Astrocyte (in vitro differentiated cells and primary cell): ENCODE measurements around the gene ANKFY1. TPM values are rescaled to one million over a fixed set of nuclear protein-coding genes. Genes with fewer than 3 reads are reported as not detected.

Source experiments
- DNase-seq: peaks from one replicate; pipeline ENCODE4 v3.0.0-alpha.2; 2010; ENCODE audit warnings: low read depth
- FAIRE-seq: peaks from 2 replicates; lab custom pipeline; 2011; peaks lifted over from hg19 to GRCh38; lab: Jason Lieb, UNC
- H2AFZ ChIP-seq: 2 replicates; pipeline ENCODE4 v1.6.0; 2012; ENCODE audit warnings: low read depth, low read length, inconsistent platforms
- H3K27ac ChIP-seq: 2 replicates; pipeline ENCODE4 v1.5.1; 2011; ENCODE audit warnings: low read depth, low read length, inconsistent platforms
- H3K27me3 ChIP-seq: 2 replicates; pipeline ENCODE4 v1.6.0; 2011; ENCODE audit warnings: low read length, inconsistent platforms; ENCODE audit not compliant: insufficient read depth
- H3K36me3 ChIP-seq: 2 replicates; pipeline ENCODE4 v1.5.1; 2011; ENCODE audit warnings: low read length, inconsistent platforms; ENCODE audit not compliant: insufficient read depth
- H3K4me1 ChIP-seq: 2 replicates; pipeline ENCODE4 v1.5.1; 2011; ENCODE audit warnings: low read length, inconsistent platforms; ENCODE audit not compliant: insufficient read depth
- H3K4me2 ChIP-seq: 2 replicates; pipeline ENCODE4 v1.6.0; 2012; ENCODE audit warnings: low read length, inconsistent platforms
- H3K4me3 ChIP-seq: 2 replicates; pipeline ENCODE4 v1.5.1; 2011; ENCODE audit warnings: low read depth, mild to moderate bottlenecking, low read length, inconsistent platforms; ENCODE audit not compliant: insufficient read depth
- H3K79me2 ChIP-seq: 2 replicates; pipeline ENCODE4 v1.6.0; 2012; ENCODE audit warnings: mild to moderate bottlenecking, low read length, inconsistent platforms; ENCODE audit not compliant: insufficient read depth
- H3K9ac ChIP-seq: 2 replicates; pipeline ENCODE4 v1.6.0; 2012; ENCODE audit warnings: mild to moderate bottlenecking, low read length, inconsistent platforms
- H3K9me3 ChIP-seq: 2 replicates; pipeline ENCODE4 v1.5.1; 2012; ENCODE audit warnings: low read depth, mild to moderate bottlenecking, low read length, inconsistent platforms; ENCODE audit not compliant: insufficient read depth
- H4K20me1 ChIP-seq: 2 replicates; pipeline ENCODE4 v1.6.0; 2012; ENCODE audit warnings: low read length, inconsistent platforms; ENCODE audit not compliant: insufficient read depth
- H3K27ac Mint-ChIP-seq: one replicate; pipeline ENCODE4 v1.8.0; 2021; ENCODE audit warnings: mild to moderate bottlenecking, mixed read lengths; ENCODE audit not compliant: unreplicated experiment
- H3K27me3 Mint-ChIP-seq: one replicate; pipeline ENCODE4 v1.8.0; 2021; ENCODE audit warnings: low read depth, mixed read lengths; ENCODE audit not compliant: unreplicated experiment
- H3K36me3 Mint-ChIP-seq: one replicate; pipeline ENCODE4 v1.8.0; 2021; ENCODE audit warnings: low read depth, mixed read lengths; ENCODE audit not compliant: unreplicated experiment
- H3K4me1 Mint-ChIP-seq: one replicate; pipeline ENCODE4 v1.8.0; 2021; ENCODE audit warnings: low read depth, mixed read lengths; ENCODE audit not compliant: unreplicated experiment
- H3K4me3 Mint-ChIP-seq: one replicate; pipeline ENCODE4 v1.8.0; 2021; ENCODE audit warnings: mild to moderate bottlenecking, moderate library complexity, mixed read lengths; ENCODE audit not compliant: unreplicated experiment
- H3K9me3 Mint-ChIP-seq: one replicate; pipeline ENCODE4 v1.8.0; 2021; ENCODE audit warnings: mild to moderate bottlenecking, mixed read lengths; ENCODE audit not compliant: unreplicated experiment
- CTCF ChIP-seq: IDR thresholded peaks from 2 replicates; pipeline ENCODE4 v1.5.1; 2011; ENCODE audit warnings: low read depth, mild to moderate bottlenecking, inconsistent platforms, low read length, moderate library complexity; ENCODE audit not compliant: insufficient read depth
- EZH2 ChIP-seq: IDR thresholded peaks from 2 replicates; pipeline ENCODE4 v1.6.1; 2012; ENCODE audit warnings: mild to moderate bottlenecking, low read length, inconsistent platforms; ENCODE audit not compliant: insufficient read depth
- total RNA-seq: library from RNA; stranded (reverse); gene quantifications from 2 replicates; pipeline ENCODE4 v1.2.1, GENCODE V29; 2021

The ANKFY1 gene
- total RNA-seq, 1 donor from 2014 or later = 52.0 TPM

DNA sequence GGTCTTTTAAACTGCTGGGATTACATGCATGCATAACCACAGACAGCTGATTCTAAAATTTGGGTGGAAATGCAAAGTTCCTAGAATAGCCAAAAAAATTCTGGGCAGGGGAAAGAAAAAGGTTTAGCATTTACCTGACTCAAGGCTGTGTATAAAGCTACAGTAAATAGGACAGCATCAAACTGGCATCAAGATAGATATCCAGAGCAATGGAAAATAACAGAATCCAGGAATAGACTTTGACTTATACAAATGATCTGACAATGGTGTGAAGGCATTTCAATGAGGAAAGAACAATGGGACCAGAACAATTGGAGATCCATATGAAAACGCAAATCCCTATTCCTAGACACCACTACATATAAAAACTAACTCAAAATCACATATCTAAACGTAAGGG is 12.9 kb downstream of the ANKFY1 start:
- Mint-ChIP-seq H3K4me3 (no peak overlapping the region), H3K27me3 (no peaks in the 10 kb centered on the region), H3K36me3 (peaks cover 13% of the 10 kb centered on the region), H3K4me1 (peaks cover 31% of the 10 kb centered on the region), H3K9me3 (peaks cover 5% of the 10 kb centered on the region), H3K27ac (no peak overlapping the region)
- no peaks in the 10 kb centered on the region for H3K9me3 ChIP-seq
- FAIRE-seq = no peak
- no peak overlapping the region for H3K4me3 ChIP-seq
- H3K27me3 ChIP-seq = no peaks in the 10 kb centered on the region
- peaks cover 2% of the 10 kb centered on the region for H3K36me3 ChIP-seq
- no peak overlapping the region for H3K4me2 ChIP-seq
- DNase-seq = no peak
- no peak overlapping the region for H3K9ac ChIP-seq
- no peak overlapping the region for H2AFZ ChIP-seq
- no peak overlapping the region for H3K27ac ChIP-seq
- TF ChIP-seq CTCF = no peak
- TF ChIP-seq EZH2 = no peak
- H3K79me2 ChIP-seq = peaks cover 97% of the 10 kb centered on the region
- no peaks in the 10 kb centered on the region for H3K4me1 ChIP-seq
- peaks cover 91% of the 10 kb centered on the region for H4K20me1 ChIP-seq

GRCh38 chr17:4249452-4250029 is 14.2 kb downstream of the ANKFY1 start:
- Histone ChIP-seq H3K27me3 (no peaks in the 10 kb centered on the region), H4K20me1 (peaks cover 95% of the 10 kb centered on the region), H3K9me3 (no peaks in the 10 kb centered on the region), H3K4me2 (no peak overlapping the region), H3K4me1 (no peaks in the 10 kb centered on the region), H3K27ac (no peak overlapping the region), H3K79me2 (peaks cover 97% of the 10 kb centered on the region), H3K4me3 (no peak overlapping the region), H2AFZ (no peak overlapping the region), H3K36me3 (peaks cover 2% of the 10 kb centered on the region), H3K9ac (peak overlapping the region; percentile 44)
- H3K4me1 Mint-ChIP-seq = peaks cover 31% of the 10 kb centered on the region
- no peak for FAIRE-seq
- H3K27me3 Mint-ChIP-seq = no peaks in the 10 kb centered on the region
- peaks cover 20% of the 10 kb centered on the region for H3K36me3 Mint-ChIP-seq
- H3K4me3 Mint-ChIP-seq = no peak overlapping the region
- DNase-seq = peak; percentile 39
- H3K9me3 Mint-ChIP-seq = peaks cover 3% of the 10 kb centered on the region
- TF ChIP-seq CTCF = peak; percentile 59
- TF ChIP-seq EZH2 = no peak
- no peak overlapping the region for H3K27ac Mint-ChIP-seq

DNA sequence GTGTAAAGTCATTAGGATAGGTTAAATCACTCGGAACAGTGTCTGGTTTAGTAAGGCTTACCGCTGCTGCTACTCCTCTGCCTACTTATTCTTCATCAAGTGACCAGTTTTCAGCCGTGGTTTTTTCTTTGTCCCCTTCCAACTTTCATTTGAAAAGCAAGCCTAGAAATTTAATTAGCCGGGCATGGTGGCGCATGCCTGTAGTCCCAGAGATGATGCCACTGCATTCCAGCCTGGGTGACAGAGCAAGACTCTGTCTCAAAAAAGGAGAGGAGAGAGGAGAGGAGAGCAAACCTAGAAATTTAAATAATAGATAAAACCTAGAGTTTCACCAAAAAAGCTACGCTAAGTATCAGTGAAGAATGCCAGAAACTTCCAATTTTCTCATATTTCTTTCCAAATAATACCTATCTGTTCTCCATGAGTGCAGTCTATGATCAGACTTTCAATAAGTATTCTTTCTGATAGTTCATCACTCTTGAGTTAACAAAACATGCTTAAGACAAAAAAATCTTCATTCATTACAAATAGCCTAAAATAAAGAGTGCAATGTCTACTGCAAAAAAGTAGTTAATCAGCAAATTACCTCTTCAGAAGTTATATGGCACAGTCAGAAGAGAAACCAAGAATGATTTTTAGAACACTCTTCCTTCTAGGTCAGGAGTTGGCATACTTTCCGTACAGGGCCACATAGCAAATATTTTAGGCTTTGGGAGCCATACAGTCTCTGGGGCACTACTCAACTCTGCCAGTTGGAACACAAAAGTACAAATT is 15.1 kb downstream of the ANKFY1 start:
- peaks cover 98% of the 10 kb centered on the region for H3K79me2 ChIP-seq
- H3K4me2 ChIP-seq = no peak overlapping the region
- Mint-ChIP-seq H3K36me3 (peaks cover 18% of the 10 kb centered on the region), H3K4me3 (no peak overlapping the region), H3K4me1 (peaks cover 30% of the 10 kb centered on the region), H3K27me3 (no peaks in the 10 kb centered on the region), H3K27ac (peak overlapping the region; percentile 55), H3K9me3 (peaks cover 1% of the 10 kb centered on the region)
- H2AFZ ChIP-seq = no peak overlapping the region
- H3K9ac ChIP-seq = no peak overlapping the region
- H3K27ac ChIP-seq = no peak overlapping the region
- H3K4me3 ChIP-seq = no peak overlapping the region
- DNase-seq = no peak
- TF ChIP-seq EZH2 = no peak
- TF ChIP-seq CTCF = no peak
- no peaks in the 10 kb centered on the region for H3K9me3 ChIP-seq
- no peak for FAIRE-seq
- no peaks in the 10 kb centered on the region for H3K27me3 ChIP-seq
- peaks cover 92% of the 10 kb centered on the region for H4K20me1 ChIP-seq
- peaks cover 2% of the 10 kb centered on the region for H3K36me3 ChIP-seq
- no peaks in the 10 kb centered on the region for H3K4me1 ChIP-seq
